Measurements from ENCODE around the gene SEPTIN8. TPM values are rescaled to one million over a fixed set of nuclear protein-coding genes. Genes with fewer than 3 reads are reported as not detected.

The SEPTIN8 gene
- total RNA-seq, 5 donors from 2014 or later (not counting 1 experiment from before 2014, with no cell fraction given), result 6.6 to 12.4 (median 11.0) TPM

- H3K9me3 ChIP-seq, result no peaks in the 10 kb centered on the region
- Mint-ChIP-seq H3K4me1 (peaks cover 11 to 17% (median 12%) of the 10 kb centered on the region in 3 donors), H3K36me3 (no peaks in the 10 kb centered on the region), H3K9me3 (no peaks in the 10 kb centered on the region), H3K27ac (no peak overlapping the region), H3K27me3 (peaks cover 26 to 65% of the 10 kb centered on the region in 2 donors), H3K4me3 (peak overlapping the region in 1 of 3 donors; percentile 19)
- H3K27me3 ChIP-seq (replicated peaks in 1 of 2; ENCODE audit: control insufficient read depth in 2 of 2, extremely low read depth in 1 of 2, insufficient read depth in 2 of 2, low read length in 1 of 2), result peaks cover 6 to 75% of the 10 kb centered on the region in 2 experiments
- 82% methylated on average over 5 of the region's 7 CpGs for WGBS (ENCODE audit: insufficient coverage)
- DNase-seq, result no peak
- peaks cover 5 to 25% of the 10 kb centered on the region in 2 experiments for H3K4me1 ChIP-seq (ENCODE audit: control insufficient read depth in 1 of 2, extremely low read depth in 1 of 2, insufficient read depth in 2 of 2, low read length in 2 of 2)
- ChIA-PET POLR2A (no interaction called here), CTCF (no interaction called here)
- no peaks in the 10 kb centered on the region for H3K36me3 ChIP-seq (ENCODE audit: control insufficient read depth in 2 of 2, extremely low read depth in 1 of 2, insufficient read depth in 1 of 2, low read length in 1 of 2)
- no peak overlapping the region for H3K27ac ChIP-seq (ENCODE audit: low read length)
- no peak overlapping the region for H3K4me3 ChIP-seq (ENCODE audit: control insufficient read depth in 1 of 2, extremely low read depth in 1 of 2, low read length in 1 of 2)
- ATAC-seq (replicated peaks in 1 of 4), result no peak
These were observed 46.5 kb upstream of the SEPTIN8 start for GRCh38 chr5:132823481-132824050.

GRCh38 chr5:132822650-132823480 lies 45.8 kb upstream of the SEPTIN8 start:
- Histone ChIP-seq H3K27ac (ENCODE audit: low read length) (no peak overlapping the region), H3K4me1 (ENCODE audit: control insufficient read depth in 1 of 2, extremely low read depth in 1 of 2, insufficient read depth in 2 of 2, low read length in 2 of 2) (peaks cover 5 to 25% of the 10 kb centered on the region in 2 experiments), H3K9me3 (no peaks in the 10 kb centered on the region), H3K4me3 (ENCODE audit: control insufficient read depth in 1 of 2, extremely low read depth in 1 of 2, low read length in 1 of 2) (no peak overlapping the region), H3K36me3 (ENCODE audit: control insufficient read depth in 2 of 2, extremely low read depth in 1 of 2, insufficient read depth in 1 of 2, low read length in 1 of 2) (no peaks in the 10 kb centered on the region), H3K27me3 (replicated peaks in 1 of 2; ENCODE audit: control insufficient read depth in 2 of 2, extremely low read depth in 1 of 2, insufficient read depth in 2 of 2, low read length in 1 of 2) (peaks cover 6 to 73% of the 10 kb centered on the region in 2 experiments)
- CTCF ChIA-PET, result interaction anchor here in 1 of 2 donors (1.1 kb wide), 1 partner anchor 57 kb away, joined by 3 read pairs; no protein-coding TSS in a partner anchor
- POLR2A ChIA-PET, result interaction anchor here in 1 of 2 donors (0.7 kb wide), 1 partner anchor 117 kb away, joined by 5 read pairs; no protein-coding TSS in a partner anchor
- 28% methylated on average over 62 of the region's 68 CpGs for WGBS (ENCODE audit: insufficient coverage)
- H3K4me3 Mint-ChIP-seq, result peak overlapping the region in 1 of 3 donors; percentile 19
- H3K27me3 Mint-ChIP-seq, result peaks cover 25 to 61% of the 10 kb centered on the region in 2 donors
- DNase-seq, result no peak
- ATAC-seq (replicated peaks in 1 of 4), result no peak
- H3K4me1 Mint-ChIP-seq, result peaks cover 11 to 17% (median 12%) of the 10 kb centered on the region in 3 donors
- no peaks in the 10 kb centered on the region for H3K36me3 Mint-ChIP-seq
- H3K27ac Mint-ChIP-seq, result no peak overlapping the region
- no peaks in the 10 kb centered on the region for H3K9me3 Mint-ChIP-seq

GRCh38 chr5:132821791-132822190 lies 44.8 kb upstream of the SEPTIN8 start:
- H3K4me1 Mint-ChIP-seq, result peaks cover 11 to 14% (median 12%) of the 10 kb centered on the region in 3 donors
- WGBS (ENCODE audit: insufficient coverage), result 100% methylated on average over 1 of the region's 1 CpG
- Histone ChIP-seq H3K9me3 (no peaks in the 10 kb centered on the region), H3K36me3 (ENCODE audit: control insufficient read depth in 2 of 2, extremely low read depth in 1 of 2, insufficient read depth in 1 of 2, low read length in 1 of 2) (no peaks in the 10 kb centered on the region), H3K27me3 (replicated peaks in 1 of 2; ENCODE audit: control insufficient read depth in 2 of 2, extremely low read depth in 1 of 2, insufficient read depth in 2 of 2, low read length in 1 of 2) (peaks cover 3 to 64% of the 10 kb centered on the region in 2 experiments), H3K4me3 (ENCODE audit: control insufficient read depth in 1 of 2, extremely low read depth in 1 of 2, low read length in 1 of 2) (no peak overlapping the region), H3K27ac (ENCODE audit: low read length) (no peak overlapping the region), H3K4me1 (ENCODE audit: control insufficient read depth in 1 of 2, extremely low read depth in 1 of 2, insufficient read depth in 2 of 2, low read length in 2 of 2) (peaks cover 5 to 25% of the 10 kb centered on the region in 2 experiments)
- no peaks in the 10 kb centered on the region for H3K9me3 Mint-ChIP-seq
- H3K27ac Mint-ChIP-seq, result no peak overlapping the region
- ChIA-PET POLR2A (interaction anchor here (0.6 kb wide), 2 partner anchors 77 to 90 kb away, joined by 3 to 4 read pairs; no protein-coding TSS in a partner anchor), CTCF (no interaction called here)
- DNase-seq (no peak), ATAC-seq (replicated peaks in 1 of 4) (no peak)
- H3K27me3 Mint-ChIP-seq, result peaks cover 14 to 50% of the 10 kb centered on the region in 2 donors
- H3K4me3 Mint-ChIP-seq, result no peak overlapping the region
- no peaks in the 10 kb centered on the region for H3K36me3 Mint-ChIP-seq

- Histone ChIP-seq H3K4me3 (ENCODE audit: control insufficient read depth in 1 of 2, extremely low read depth in 1 of 2, low read length in 1 of 2) (no peak overlapping the region), H3K27ac (ENCODE audit: low read length) (no peak overlapping the region), H3K36me3 (ENCODE audit: control insufficient read depth in 2 of 2, extremely low read depth in 1 of 2, insufficient read depth in 1 of 2, low read length in 1 of 2) (no peaks in the 10 kb centered on the region), H3K4me1 (ENCODE audit: control insufficient read depth in 1 of 2, extremely low read depth in 1 of 2, insufficient read depth in 2 of 2, low read length in 2 of 2) (peaks cover 5 to 25% of the 10 kb centered on the region in 2 experiments), H3K9me3 (no peaks in the 10 kb centered on the region), H3K27me3 (replicated peaks in 1 of 2; ENCODE audit: control insufficient read depth in 2 of 2, extremely low read depth in 1 of 2, insufficient read depth in 2 of 2, low read length in 1 of 2) (peaks cover 3 to 60% of the 10 kb centered on the region in 2 experiments)
- peaks cover 11 to 14% (median 12%) of the 10 kb centered on the region in 3 donors for H3K4me1 Mint-ChIP-seq
- H3K27me3 Mint-ChIP-seq, result peaks cover 9 to 46% of the 10 kb centered on the region in 2 donors
- DNase-seq (no peak), ATAC-seq (replicated peaks in 1 of 4) (no peak)
- H3K27ac Mint-ChIP-seq, result no peak overlapping the region
- ChIA-PET POLR2A (interaction anchor here in 1 of 2 donors (0.6 kb wide), 1 partner anchor 90 kb away, joined by 3 read pairs; no protein-coding TSS in a partner anchor), CTCF (interaction anchor here (0.8 to 2.1 kb wide), 4 partner anchors 8 to 435 kb away, joined by 3 to 10 read pairs (median 3); no protein-coding TSS in a partner anchor)
- no peaks in the 10 kb centered on the region for H3K9me3 Mint-ChIP-seq
- H3K36me3 Mint-ChIP-seq, result no peaks in the 10 kb centered on the region
- WGBS (ENCODE audit: insufficient coverage), result no CpG with 5 or more reads among the region's 3 CpGs
- H3K4me3 Mint-ChIP-seq, result no peak overlapping the region
These were observed 44.3 kb upstream of the SEPTIN8 start for GRCh38 chr5:132821350-132821749.

GRCh38 chr5:132820162-132820754 lies 43.2 kb upstream of the SEPTIN8 start:
- peaks cover 7 to 42% of the 10 kb centered on the region in 2 donors for H3K27me3 Mint-ChIP-seq
- Histone ChIP-seq H3K27me3 (replicated peaks in 1 of 2; ENCODE audit: control insufficient read depth in 2 of 2, extremely low read depth in 1 of 2, insufficient read depth in 2 of 2, low read length in 1 of 2) (peaks cover 3 to 53% of the 10 kb centered on the region in 2 experiments), H3K4me1 (ENCODE audit: control insufficient read depth in 1 of 2, extremely low read depth in 1 of 2, insufficient read depth in 2 of 2, low read length in 2 of 2) (peaks cover 5 to 19% of the 10 kb centered on the region in 2 experiments), H3K36me3 (ENCODE audit: control insufficient read depth in 2 of 2, extremely low read depth in 1 of 2, insufficient read depth in 1 of 2, low read length in 1 of 2) (no peaks in the 10 kb centered on the region), H3K27ac (ENCODE audit: low read length) (no peak overlapping the region), H3K9me3 (no peaks in the 10 kb centered on the region), H3K4me3 (ENCODE audit: control insufficient read depth in 1 of 2, extremely low read depth in 1 of 2, low read length in 1 of 2) (peak overlapping the region in 1 of 2 donors; percentile 38)
- POLR2A ChIA-PET, result interaction anchor here in 1 of 2 donors (0.6 kb wide), 1 partner anchor 15 kb away, joined by 3 read pairs; no protein-coding TSS in a partner anchor
- CTCF ChIA-PET, result interaction anchor here (0.5 to 2.1 kb wide), 36 partner anchors 8 to 1224 kb away, joined by 3 to 10 read pairs (median 4); partner anchors contain the start of genes CCNI2 (in 1 of the 2), RAD50 (in 1 of the 2) and SHROOM1 (in 1 of the 2)
- no peaks in the 10 kb centered on the region for H3K36me3 Mint-ChIP-seq
- ATAC-seq (replicated peaks in 1 of 4) (peak; percentile 84 to 86 (median 85)), DNase-seq (peak; percentile 61 to 92 (median 80))
- 0% methylated on average over 8 of the region's 15 CpGs for WGBS (ENCODE audit: insufficient coverage)
- H3K27ac Mint-ChIP-seq, result no peak overlapping the region
- peaks cover 10 to 12% (median 11%) of the 10 kb centered on the region in 3 donors for H3K4me1 Mint-ChIP-seq
- H3K4me3 Mint-ChIP-seq, result peak overlapping the region; percentile 45 to 73 (median 67)
- H3K9me3 Mint-ChIP-seq, result no peaks in the 10 kb centered on the region
